Activated CD4-positive, alpha-beta T cell treated with anti-CD3 and anti-CD28 coated beads, Interleukin-2, amount 50 U/mL, for 24 hours (primary cell): ENCODE data around the gene CNKSR3.
A peak's percentile ranks its signal among the peaks of the same experiment; 100 is the strongest.

Experiments
- DNase-seq, 2 donors: peaks; one replicate each; pipeline ENCODE4 v3.0.0-alpha.2; 2020; ENCODE audit warnings: low read depth in 1 of 2, low spot score in 1 of 2

Gene CNKSR3

GRCh38 chr6:154356690-154357089 lies 153.8 kb downstream of the CNKSR3 start, which contains the start of gene IPCEF1:
Gene IPCEF1 (minus strand): TSS chr6:154356803. CDS start chr6:154265947, 90,856 bp downstream.
- no peak for DNase-seq

- no peak for DNase-seq
Measured at GRCh38 chr6:154356113-154356512, 154.4 kb downstream of the CNKSR3 start.

- no peak for DNase-seq
Measured at GRCh38 chr6:154354265-154354777, 156.2 kb downstream of the CNKSR3 start.

GRCh38 chr6:154353626-154354025 lies 156.9 kb downstream of the CNKSR3 start:
- no peak for DNase-seq

- peak in 1 of 2 donors; percentile 40 for DNase-seq
Measured at GRCh38 chr6:154352898-154353585, 157.4 kb downstream of the CNKSR3 start.

GRCh38 chr6:154350293-154350692 lies 160.2 kb downstream of the CNKSR3 start:
- no peak for DNase-seq

GRCh38 chr6:154347981-154348380 lies 162.5 kb downstream of the CNKSR3 start:
- DNase-seq: no peak

- DNase-seq: no peak
Measured at GRCh38 chr6:154345811-154346210, 164.7 kb downstream of the CNKSR3 start.

- no peak for DNase-seq
Measured at GRCh38 chr6:154343473-154344308, 166.8 kb downstream of the CNKSR3 start.

GRCh38 chr6:154341871-154342270 lies 168.6 kb downstream of the CNKSR3 start:
- DNase-seq: no peak

GRCh38 chr6:154341336-154341735 lies 169.1 kb downstream of the CNKSR3 start:
- no peak for DNase-seq
